ENCODE measurements around the gene FOS.

DNA sequence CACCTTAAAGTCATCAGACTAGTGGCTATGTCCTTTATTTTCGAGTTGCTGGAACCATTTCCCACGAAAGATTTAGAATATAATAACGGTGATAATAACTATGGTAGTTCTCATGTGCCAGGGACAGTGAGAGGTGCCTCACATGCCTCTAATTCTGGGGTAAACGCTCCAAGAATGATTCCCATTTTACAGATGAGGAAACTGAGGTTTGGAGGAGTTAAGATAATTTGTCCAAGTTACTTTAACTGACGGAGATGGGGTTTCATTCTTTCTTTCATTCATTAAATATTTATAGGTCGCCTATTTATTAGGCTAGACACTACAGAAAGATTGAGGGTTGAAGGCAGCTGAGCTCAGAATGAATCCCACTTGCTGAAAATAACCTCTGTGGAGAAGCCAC lies 30.7 kb upstream of the FOS start:
- TF ChIP-seq, protein P1, sequence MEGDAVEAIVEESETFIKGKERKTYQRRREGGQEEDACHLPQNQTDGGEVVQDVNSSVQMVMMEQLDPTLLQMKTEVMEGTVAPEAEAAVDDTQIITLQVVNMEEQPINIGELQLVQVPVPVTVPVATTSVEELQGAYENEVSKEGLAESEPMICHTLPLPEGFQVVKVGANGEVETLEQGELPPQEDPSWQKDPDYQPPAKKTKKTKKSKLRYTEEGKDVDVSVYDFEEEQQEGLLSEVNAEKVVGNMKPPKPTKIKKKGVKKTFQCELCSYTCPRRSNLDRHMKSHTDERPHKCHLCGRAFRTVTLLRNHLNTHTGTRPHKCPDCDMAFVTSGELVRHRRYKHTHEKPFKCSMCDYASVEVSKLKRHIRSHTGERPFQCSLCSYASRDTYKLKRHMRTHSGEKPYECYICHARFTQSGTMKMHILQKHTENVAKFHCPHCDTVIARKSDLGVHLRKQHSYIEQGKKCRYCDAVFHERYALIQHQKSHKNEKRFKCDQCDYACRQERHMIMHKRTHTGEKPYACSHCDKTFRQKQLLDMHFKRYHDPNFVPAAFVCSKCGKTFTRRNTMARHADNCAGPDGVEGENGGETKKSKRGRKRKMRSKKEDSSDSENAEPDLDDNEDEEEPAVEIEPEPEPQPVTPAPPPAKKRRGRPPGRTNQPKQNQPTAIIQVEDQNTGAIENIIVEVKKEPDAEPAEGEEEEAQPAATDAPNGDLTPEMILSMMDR (conservative IDR thresholded peaks at IDR 0.05 in 1 of 2, IDR thresholded peaks at IDR 0.05 in 1 of 2; ENCODE audit: extremely low read depth in 1 of 2, insufficient read depth in 1 of 2, low read depth in 1 of 2, low read length in 2 of 2), result no peak
- TF ChIP-seq EZH2 (IDR thresholded peaks at IDR 0.05; ENCODE audit: borderline replicate concordance, low read length), result no peak

Data from mammary epithelial cell (primary cell).